K562 (cell line): Measurements from ENCODE around the gene CD40. TPM values are rescaled to one million over a fixed set of nuclear protein-coding genes. Genes with fewer than 3 reads are reported as not detected.

ENCODE experiments used
- ESRRA ChIP-seq: fragments of 450-650 bp; IDR thresholded peaks from 2 replicates; pipeline ENCODE4 v1.6.1; 2014; ENCODE audit warnings: low read depth, mild to moderate bottlenecking, moderate library complexity, borderline replicate concordance
- KLF13 ChIP-seq: fragments of 450-650 bp; IDR thresholded peaks from 2 replicates; pipeline ENCODE4 v1.6.1; 2016; ENCODE audit warnings: missing genetic modification characterization, low read depth, mild to moderate bottlenecking, missing compliant biosample characterization, moderate library complexity, borderline replicate concordance
- NFIC ChIP-seq: fragments of 450-650 bp; IDR thresholded peaks from 2 replicates; pipeline ENCODE4 v1.6.1; 2017; ENCODE audit warnings: mild to moderate bottlenecking, inconsistent platforms
- SPI1 ChIP-seq: IDR thresholded peaks from 2 replicates; pipeline ENCODE4 v1.6.1; 2011; ENCODE audit warnings: low read depth, low read length, control low read depth, borderline replicate concordance
- THRB ChIP-seq: fragments of 450-650 bp; formaldehyde crosslinking; conservative IDR thresholded peaks from 2 replicates; pipeline ENCODE4 v1.4.0; 2022; ENCODE audit warnings: mild to moderate bottlenecking, missing genetic modification characterization
- XRCC3 ChIP-seq: fragments of 450-650 bp; IDR thresholded peaks from 2 replicates; pipeline ENCODE4 v1.6.1; 2017; ENCODE audit warnings: mild to moderate bottlenecking, moderate library complexity
- polyA plus RNA-seq, 8 experiments: library from polyadenylated mRNA; depleted of rRNA in 4 of 8; stranded (reverse) in 5 of 8; unstranded in 3 of 8; fragments of >200 nt; fragmentation: Nextera tagmentation in 2 of 8; fragmentation: Illumina TruSeq in 1 of 8; extraction: Ambion mirVana in 2 of 8; extraction: Trizol in 1 of 8; gene quantifications; 2 replicates each; pipeline versions ENCODE4 v1.2.1 to v1.2.3, GENCODE V29; 2011 to 2014; ENCODE audit warnings: inconsistent platforms in 1 of 8, missing spikeins in 1 of 8
- total RNA-seq, 7 experiments: library from RNA; depleted of rRNA in 6 of 7; stranded (reverse); fragments of >200 nt in 6 of 7; fragmentation: Illumina TruSeq in 2 of 7; extraction: Trizol in 2 of 7; gene quantifications; 2 replicates each; pipeline versions ENCODE4 v1.2.1 to v1.2.3, GENCODE V29; 2011 to 2021; ENCODE audit warnings: low replicate concordance in 1 of 7
- TF ChIP-seq, protein P1 (sequence below): sonication (generic); formaldehyde crosslinking; IDR thresholded peaks from 2 replicates; pipeline ENCODE4 v1.8.0; 2023; ENCODE audit warnings: mild to moderate bottlenecking, missing genetic modification reagents
- TF ChIP-seq, protein P2 (sequence below): fragments of 450-650 bp; conservative IDR thresholded peaks from 2 replicates; pipeline ENCODE4 v1.6.1; 2016; ENCODE audit warnings: missing genetic modification characterization, low read depth, mild to moderate bottlenecking, control low read depth, missing compliant biosample characterization

The CD40 gene
- total and polyA plus RNA-seq, 9 of the 15 experiments (the other 6 are each of a cell fraction or from before 2014, with no cell fraction given), result 0.76 to 3.7 (median 1.6) TPM

GRCh38 chr20:46111028-46111835 is 6.9 kb upstream of the CD40 start (continued):
- TF ChIP-seq, protein P1, sequence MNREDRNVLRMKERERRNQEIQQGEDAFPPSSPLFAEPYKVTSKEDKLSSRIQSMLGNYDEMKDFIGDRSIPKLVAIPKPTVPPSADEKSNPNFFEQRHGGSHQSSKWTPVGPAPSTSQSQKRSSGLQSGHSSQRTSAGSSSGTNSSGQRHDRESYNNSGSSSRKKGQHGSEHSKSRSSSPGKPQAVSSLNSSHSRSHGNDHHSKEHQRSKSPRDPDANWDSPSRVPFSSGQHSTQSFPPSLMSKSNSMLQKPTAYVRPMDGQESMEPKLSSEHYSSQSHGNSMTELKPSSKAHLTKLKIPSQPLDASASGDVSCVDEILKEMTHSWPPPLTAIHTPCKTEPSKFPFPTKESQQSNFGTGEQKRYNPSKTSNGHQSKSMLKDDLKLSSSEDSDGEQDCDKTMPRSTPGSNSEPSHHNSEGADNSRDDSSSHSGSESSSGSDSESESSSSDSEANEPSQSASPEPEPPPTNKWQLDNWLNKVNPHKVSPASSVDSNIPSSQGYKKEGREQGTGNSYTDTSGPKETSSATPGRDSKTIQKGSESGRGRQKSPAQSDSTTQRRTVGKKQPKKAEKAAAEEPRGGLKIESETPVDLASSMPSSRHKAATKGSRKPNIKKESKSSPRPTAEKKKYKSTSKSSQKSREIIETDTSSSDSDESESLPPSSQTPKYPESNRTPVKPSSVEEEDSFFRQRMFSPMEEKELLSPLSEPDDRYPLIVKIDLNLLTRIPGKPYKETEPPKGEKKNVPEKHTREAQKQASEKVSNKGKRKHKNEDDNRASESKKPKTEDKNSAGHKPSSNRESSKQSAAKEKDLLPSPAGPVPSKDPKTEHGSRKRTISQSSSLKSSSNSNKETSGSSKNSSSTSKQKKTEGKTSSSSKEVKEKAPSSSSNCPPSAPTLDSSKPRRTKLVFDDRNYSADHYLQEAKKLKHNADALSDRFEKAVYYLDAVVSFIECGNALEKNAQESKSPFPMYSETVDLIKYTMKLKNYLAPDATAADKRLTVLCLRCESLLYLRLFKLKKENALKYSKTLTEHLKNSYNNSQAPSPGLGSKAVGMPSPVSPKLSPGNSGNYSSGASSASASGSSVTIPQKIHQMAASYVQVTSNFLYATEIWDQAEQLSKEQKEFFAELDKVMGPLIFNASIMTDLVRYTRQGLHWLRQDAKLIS (CRISPR knock-in tag), result no peak
- TF ChIP-seq NFIC, result no peak
- TF ChIP-seq KLF13 (tag), result no peak
- TF ChIP-seq, protein P2, sequence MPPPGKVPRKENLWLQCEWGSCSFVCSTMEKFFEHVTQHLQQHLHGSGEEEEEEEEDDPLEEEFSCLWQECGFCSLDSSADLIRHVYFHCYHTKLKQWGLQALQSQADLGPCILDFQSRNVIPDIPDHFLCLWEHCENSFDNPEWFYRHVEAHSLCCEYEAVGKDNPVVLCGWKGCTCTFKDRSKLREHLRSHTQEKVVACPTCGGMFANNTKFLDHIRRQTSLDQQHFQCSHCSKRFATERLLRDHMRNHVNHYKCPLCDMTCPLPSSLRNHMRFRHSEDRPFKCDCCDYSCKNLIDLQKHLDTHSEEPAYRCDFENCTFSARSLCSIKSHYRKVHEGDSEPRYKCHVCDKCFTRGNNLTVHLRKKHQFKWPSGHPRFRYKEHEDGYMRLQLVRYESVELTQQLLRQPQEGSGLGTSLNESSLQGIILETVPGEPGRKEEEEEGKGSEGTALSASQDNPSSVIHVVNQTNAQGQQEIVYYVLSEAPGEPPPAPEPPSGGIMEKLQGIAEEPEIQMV (tag), result peak; percentile 62; the same call in 1 of the 2 replicates
- 0 out of 2 replicates have a peak, but pooled peaks have one; percentile 54 for TF ChIP-seq THRB (CRISPR knock-in tag)
- peak; percentile 39; the same call in 1 of the 2 replicates for TF ChIP-seq SPI1
- no peak for TF ChIP-seq XRCC3
- TF ChIP-seq ESRRA, result no peak
